ENCODE results near the gene MEDAG.

MEDAG gene

GRCh38 chr13:30863231-30863630 lies 42.8 kb upstream of the MEDAG start:
- H3K36me3 ChIP-seq (ENCODE audit: control insufficient read depth in 4 of 4, insufficient read depth in 4 of 4, low read length in 3 of 4), result no peaks in the 10 kb centered on the region
- H3K4me1 ChIP-seq (ENCODE audit: control extremely low read depth in 1 of 4, control insufficient read depth in 4 of 4, insufficient read depth in 4 of 4, low read length in 3 of 4), result peaks cover 0 to 3% (median 0%) of the 10 kb centered on the region in 4 experiments
- no peak overlapping the region for H3K27ac ChIP-seq (ENCODE audit: insufficient read depth in 1 of 2, low read depth in 1 of 2, low read length in 2 of 2, poor library complexity in 1 of 2, severe bottlenecking in 2 of 2)
- H3K4me3 ChIP-seq (ENCODE audit: control insufficient read depth in 1 of 7, extremely low read depth in 1 of 7, insufficient read depth in 4 of 7, low read depth in 2 of 7, low read length in 6 of 7), result no peak overlapping the region
- ChIA-PET CTCF (interaction anchor here (1.5 kb wide), 1 partner anchor 31 kb away, joined by 3 read pairs; no protein-coding TSS in a partner anchor), POLR2A (no interaction called here)
- H3K27me3 ChIP-seq (replicated peaks in 2 of 5; ENCODE audit: control insufficient read depth in 4 of 5, insufficient read depth in 5 of 5, low read length in 4 of 5), result peaks cover 0 to 9% (median 4%) of the 10 kb centered on the region in 5 experiments
- WGBS (ENCODE audit: insufficient coverage), result 96% methylated on average over 8 of the region's 8 CpGs
- DNase-seq, result no peak
- H3K9me3 ChIP-seq (ENCODE audit: control extremely low read depth in 1 of 5, control insufficient read depth in 4 of 5, insufficient read depth in 2 of 5, low read depth in 1 of 5, low read length in 4 of 5), result peaks cover 0 to 7% (median 4%) of the 10 kb centered on the region in 5 experiments

GRCh38 chr13:30863796-30864195 lies 42.3 kb upstream of the MEDAG start:
- POLR2A ChIA-PET, result no interaction called here
- H3K4me1 ChIP-seq (ENCODE audit: control extremely low read depth in 1 of 4, control insufficient read depth in 4 of 4, insufficient read depth in 4 of 4, low read length in 3 of 4), result peaks cover 0 to 3% (median 0%) of the 10 kb centered on the region in 4 experiments
- WGBS (ENCODE audit: insufficient coverage), result 96% methylated on average over 5 of the region's 7 CpGs

GRCh38 chr13:30864433-30865122 lies 41.5 kb upstream of the MEDAG start:
- H3K27ac ChIP-seq (ENCODE audit: insufficient read depth in 1 of 2, low read depth in 1 of 2, low read length in 2 of 2, poor library complexity in 1 of 2, severe bottlenecking in 2 of 2), result no peak overlapping the region
- POLR2A ChIA-PET, result interaction anchor here (0.6 kb wide), 1 partner anchor 10 kb away, joined by 4 read pairs; no protein-coding TSS in a partner anchor
- H3K36me3 ChIP-seq (ENCODE audit: control insufficient read depth in 4 of 4, insufficient read depth in 4 of 4, low read length in 3 of 4), result no peaks in the 10 kb centered on the region
- CTCF ChIA-PET, result interaction anchor here (0.6 to 4.0 kb wide), 8 partner anchors 9 to 320 kb away, joined by 3 to 31 read pairs (median 7); no protein-coding TSS in a partner anchor
- WGBS (ENCODE audit: insufficient coverage), result 93% methylated on average over 3 of the region's 5 CpGs
- H3K4me1 ChIP-seq (ENCODE audit: control extremely low read depth in 1 of 4, control insufficient read depth in 4 of 4, insufficient read depth in 4 of 4, low read length in 3 of 4), result peaks cover 0 to 3% (median 0%) of the 10 kb centered on the region in 4 experiments
- no peak overlapping the region for H3K4me3 ChIP-seq (ENCODE audit: control insufficient read depth in 1 of 7, extremely low read depth in 1 of 7, insufficient read depth in 4 of 7, low read depth in 2 of 7, low read length in 6 of 7)
- peaks cover 0 to 9% (median 4%) of the 10 kb centered on the region in 5 experiments for H3K27me3 ChIP-seq (replicated peaks in 2 of 5; ENCODE audit: control insufficient read depth in 4 of 5, insufficient read depth in 5 of 5, low read length in 4 of 5)
- DNase-seq, result no peak
- H3K9me3 ChIP-seq (ENCODE audit: control extremely low read depth in 1 of 5, control insufficient read depth in 4 of 5, insufficient read depth in 2 of 5, low read depth in 1 of 5, low read length in 4 of 5), result no peaks in the 10 kb centered on the region

More at GRCh38 chr13:30863796-30864195, 42.3 kb upstream of the MEDAG start:
- Histone ChIP-seq H3K27ac (ENCODE audit: insufficient read depth in 1 of 2, low read depth in 1 of 2, low read length in 2 of 2, poor library complexity in 1 of 2, severe bottlenecking in 2 of 2) (no peak overlapping the region), H3K27me3 (replicated peaks in 2 of 5; ENCODE audit: control insufficient read depth in 4 of 5, insufficient read depth in 5 of 5, low read length in 4 of 5) (peaks cover 0 to 9% (median 4%) of the 10 kb centered on the region in 5 experiments), H3K36me3 (ENCODE audit: control insufficient read depth in 4 of 4, insufficient read depth in 4 of 4, low read length in 3 of 4) (no peaks in the 10 kb centered on the region), H3K4me3 (ENCODE audit: control insufficient read depth in 1 of 7, extremely low read depth in 1 of 7, insufficient read depth in 4 of 7, low read depth in 2 of 7, low read length in 6 of 7) (no peak overlapping the region), H3K9me3 (ENCODE audit: control extremely low read depth in 1 of 5, control insufficient read depth in 4 of 5, insufficient read depth in 2 of 5, low read depth in 1 of 5, low read length in 4 of 5) (peaks cover 0 to 2% (median 2%) of the 10 kb centered on the region in 5 experiments)
- no peak for DNase-seq
- CTCF ChIA-PET, result interaction anchor here (1.5 kb wide), 1 partner anchor 32 kb away, joined by 3 read pairs; no protein-coding TSS in a partner anchor

GRCh38 chr13:30865123-30866049 lies 40.7 kb upstream of the MEDAG start:
- Histone ChIP-seq H3K9me3 (ENCODE audit: control extremely low read depth in 1 of 5, control insufficient read depth in 4 of 5, insufficient read depth in 2 of 5, low read depth in 1 of 5, low read length in 4 of 5) (no peaks in the 10 kb centered on the region), H3K27me3 (replicated peaks in 2 of 5; ENCODE audit: control insufficient read depth in 4 of 5, insufficient read depth in 5 of 5, low read length in 4 of 5) (peaks cover 0 to 10% (median 4%) of the 10 kb centered on the region in 5 experiments), H3K4me3 (ENCODE audit: control insufficient read depth in 1 of 7, extremely low read depth in 1 of 7, insufficient read depth in 4 of 7, low read depth in 2 of 7, low read length in 6 of 7) (no peak overlapping the region), H3K36me3 (ENCODE audit: control insufficient read depth in 4 of 4, insufficient read depth in 4 of 4, low read length in 3 of 4) (no peaks in the 10 kb centered on the region), H3K4me1 (ENCODE audit: control extremely low read depth in 1 of 4, control insufficient read depth in 4 of 4, insufficient read depth in 4 of 4, low read length in 3 of 4) (peaks cover 0 to 3% (median 0%) of the 10 kb centered on the region in 4 experiments), H3K27ac (ENCODE audit: insufficient read depth in 1 of 2, low read depth in 1 of 2, low read length in 2 of 2, poor library complexity in 1 of 2, severe bottlenecking in 2 of 2) (no peak overlapping the region)
- peak; percentile 63 to 76 (median 74) for DNase-seq
- ChIA-PET POLR2A (interaction anchor here (0.6 kb wide), 1 partner anchor 11 kb away, joined by 4 read pairs; no protein-coding TSS in a partner anchor), CTCF (interaction anchor here (0.6 to 4.0 kb wide), 21 partner anchors 9 to 321 kb away, joined by 3 to 31 read pairs (median 4); no protein-coding TSS in a partner anchor)
- 47% methylated on average over 14 of the region's 17 CpGs for WGBS (ENCODE audit: insufficient coverage)

GRCh38 chr13:30866677-30867076 lies 39.4 kb upstream of the MEDAG start:
- POLR2A ChIA-PET, result no interaction called here
- Histone ChIP-seq H3K36me3 (ENCODE audit: control insufficient read depth in 4 of 4, insufficient read depth in 4 of 4, low read length in 3 of 4) (no peaks in the 10 kb centered on the region), H3K9me3 (ENCODE audit: control extremely low read depth in 1 of 5, control insufficient read depth in 4 of 5, insufficient read depth in 2 of 5, low read depth in 1 of 5, low read length in 4 of 5) (no peaks in the 10 kb centered on the region), H3K4me3 (ENCODE audit: control insufficient read depth in 1 of 7, extremely low read depth in 1 of 7, insufficient read depth in 4 of 7, low read depth in 2 of 7, low read length in 6 of 7) (no peak overlapping the region), H3K27ac (ENCODE audit: insufficient read depth in 1 of 2, low read depth in 1 of 2, low read length in 2 of 2, poor library complexity in 1 of 2, severe bottlenecking in 2 of 2) (no peak overlapping the region), H3K27me3 (replicated peaks in 2 of 5; ENCODE audit: control insufficient read depth in 4 of 5, insufficient read depth in 5 of 5, low read length in 4 of 5) (peaks cover 0 to 10% (median 4%) of the 10 kb centered on the region in 5 experiments), H3K4me1 (ENCODE audit: control extremely low read depth in 1 of 4, control insufficient read depth in 4 of 4, insufficient read depth in 4 of 4, low read length in 3 of 4) (peaks cover 0 to 3% (median 0%) of the 10 kb centered on the region in 4 experiments)
- DNase-seq, result no peak
- WGBS (ENCODE audit: insufficient coverage), result 73% methylated on average over 4 of the region's 4 CpGs
- CTCF ChIA-PET, result interaction anchor here (1.0 to 4.0 kb wide), 8 partner anchors 11 to 173 kb away, joined by 3 to 31 read pairs (median 6); no protein-coding TSS in a partner anchor

- 100% methylated on average over 3 of the region's 3 CpGs for WGBS (ENCODE audit: insufficient coverage)
- POLR2A ChIA-PET, result no interaction called here
Observed at GRCh38 chr13:30867089-30867669, 38.9 kb upstream of the MEDAG start.

More at GRCh38 chr13:30867089-30867669, 38.9 kb upstream of the MEDAG start:
- Histone ChIP-seq H3K36me3 (ENCODE audit: control insufficient read depth in 4 of 4, insufficient read depth in 4 of 4, low read length in 3 of 4) (no peaks in the 10 kb centered on the region), H3K4me3 (ENCODE audit: control insufficient read depth in 1 of 7, extremely low read depth in 1 of 7, insufficient read depth in 4 of 7, low read depth in 2 of 7, low read length in 6 of 7) (no peak overlapping the region), H3K27me3 (replicated peaks in 2 of 5; ENCODE audit: control insufficient read depth in 4 of 5, insufficient read depth in 5 of 5, low read length in 4 of 5) (peaks cover 0 to 10% (median 4%) of the 10 kb centered on the region in 5 experiments), H3K4me1 (ENCODE audit: control extremely low read depth in 1 of 4, control insufficient read depth in 4 of 4, insufficient read depth in 4 of 4, low read length in 3 of 4) (peaks cover 0 to 3% (median 0%) of the 10 kb centered on the region in 4 experiments), H3K9me3 (ENCODE audit: control extremely low read depth in 1 of 5, control insufficient read depth in 4 of 5, insufficient read depth in 2 of 5, low read depth in 1 of 5, low read length in 4 of 5) (no peaks in the 10 kb centered on the region), H3K27ac (ENCODE audit: insufficient read depth in 1 of 2, low read depth in 1 of 2, low read length in 2 of 2, poor library complexity in 1 of 2, severe bottlenecking in 2 of 2) (no peak overlapping the region)
- DNase-seq, result no peak
- CTCF ChIA-PET, result interaction anchor here (1.5 to 4.0 kb wide), 4 partner anchors 11 to 18 kb away, joined by 3 to 31 read pairs (median 16); no protein-coding TSS in a partner anchor
